ENCODE data around the gene B3GNT9.
"Not testable (repeated sequence)": the region's sequence is repeated elsewhere in the genome, so short reads cannot be mapped to it uniquely, and the experiment has no call there.

B3GNT9 gene

GRCh38 chr16:67149276-67150046 is 1.3 kb downstream of the B3GNT9 start:
- no peak for DNase-seq

DNA sequence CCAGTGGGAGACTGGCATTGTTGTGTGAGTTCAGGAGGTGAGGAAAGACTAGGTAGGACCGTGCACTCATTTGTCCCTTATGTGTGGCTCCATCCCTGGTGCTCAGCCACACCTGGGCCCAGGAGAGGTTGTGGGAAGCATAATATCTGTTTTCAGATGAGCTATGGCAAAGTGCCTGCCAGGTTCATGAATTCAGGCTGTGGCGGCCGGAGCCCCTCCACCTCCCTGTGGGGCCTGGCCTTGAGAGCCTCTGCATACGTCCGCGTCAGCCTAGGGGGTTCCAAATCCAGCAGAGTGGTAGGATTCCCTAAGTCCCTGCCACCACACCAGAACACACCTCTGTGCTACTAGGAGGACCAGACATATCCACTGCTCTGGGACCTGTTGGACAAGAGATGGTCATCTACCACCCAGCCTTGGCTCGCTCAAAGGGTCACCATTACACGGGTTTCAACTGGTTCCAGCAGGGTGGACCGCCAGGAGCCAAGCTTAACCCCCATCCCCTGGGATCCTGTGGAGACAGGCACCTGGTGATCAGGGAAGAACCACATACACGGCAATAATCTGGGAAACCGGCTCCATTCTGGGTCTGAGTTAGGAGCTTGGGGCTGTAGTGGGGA is 2.0 kb downstream of the B3GNT9 start:
- DNase-seq, result no peak

DNA sequence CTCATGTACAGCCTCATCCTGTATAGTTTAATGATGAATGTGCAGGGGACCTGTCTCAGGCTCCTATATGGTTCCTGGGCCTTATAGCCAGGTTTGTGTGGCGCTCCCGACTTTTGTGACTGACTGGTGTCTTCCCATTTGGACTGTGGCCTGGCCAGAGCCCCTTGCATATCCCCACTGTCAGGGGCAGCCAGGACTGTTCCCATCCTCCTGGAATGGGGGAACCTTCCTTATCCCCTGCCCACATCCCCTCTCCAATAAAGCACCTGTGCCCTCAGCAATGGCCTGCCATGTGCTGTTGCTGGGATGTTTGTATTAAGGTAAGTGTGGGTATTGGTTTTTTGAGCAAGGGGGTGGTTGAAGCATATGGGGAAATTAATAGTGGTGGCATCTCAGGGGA is 2.6 kb downstream of the B3GNT9 start:
- no peak for DNase-seq

GRCh38 chr16:67147437-67148140 is 3.2 kb downstream of the B3GNT9 start:
- no peak for DNase-seq

GRCh38 chr16:67146523-67147357 is 4.1 kb downstream of the B3GNT9 start:
- DNase-seq, result no peak

GRCh38 chr16:67145746-67146145 is 5.1 kb downstream of the B3GNT9 start:
- DNase-seq, result no peak

DNA sequence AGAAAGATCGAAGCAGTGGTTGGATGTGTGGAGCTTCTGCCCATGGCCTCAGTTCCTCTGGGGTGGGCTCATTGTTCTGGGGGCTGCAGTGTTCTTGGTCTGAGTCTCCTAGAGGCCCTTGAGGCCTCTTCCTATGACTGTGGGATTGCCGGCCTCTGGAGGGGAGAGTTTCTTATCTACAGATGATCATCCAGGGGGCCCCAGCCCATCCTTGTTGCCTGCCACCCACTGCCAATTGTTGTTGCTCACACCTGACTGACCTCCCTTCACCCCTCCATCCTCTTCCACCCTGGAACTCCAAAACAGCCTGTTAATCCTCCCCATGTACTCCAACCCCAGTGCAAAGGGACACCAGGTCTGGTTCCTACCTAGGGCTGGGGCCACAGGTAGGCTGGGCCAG is 5.9 kb downstream of the B3GNT9 start:
- no peak for DNase-seq

DNA sequence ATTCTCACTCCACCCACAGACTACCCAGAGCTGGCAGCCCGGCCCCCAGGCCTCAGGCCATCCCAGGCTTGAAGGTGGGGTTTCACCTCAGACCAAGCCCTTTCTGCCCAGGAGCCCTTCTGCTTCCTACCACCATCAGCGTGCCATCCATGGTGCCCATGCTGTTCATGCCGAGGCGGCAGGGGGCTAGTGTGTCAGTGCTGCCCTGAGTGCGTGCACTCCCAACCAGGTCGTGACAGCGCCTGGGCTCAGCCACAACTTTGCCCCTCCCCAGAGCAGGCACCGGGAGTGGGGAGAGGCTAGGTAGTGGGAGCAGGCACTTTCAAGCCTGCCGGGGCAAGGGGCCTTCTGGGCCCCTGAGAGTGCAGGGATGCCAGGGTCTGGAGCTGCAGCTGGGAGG is 8.5 kb downstream of the B3GNT9 start:
- DNase-seq, result no peak

GRCh38 chr16:67141391-67141790 is 9.4 kb downstream of the B3GNT9 start:
- no peak for DNase-seq

GRCh38 chr16:67137605-67138004 is 13.2 kb downstream of the B3GNT9 start:
- no peak for DNase-seq

GRCh38 chr16:67129422-67129821 is 21.4 kb downstream of the B3GNT9 start:
- DNase-seq, result no peak

GRCh38 chr16:67128887-67129286 is 21.9 kb downstream of the B3GNT9 start:
- DNase-seq, result no peak

GRCh38 chr16:67128417-67128816 is 22.4 kb downstream of the B3GNT9 start:
- no peak for DNase-seq

DNA sequence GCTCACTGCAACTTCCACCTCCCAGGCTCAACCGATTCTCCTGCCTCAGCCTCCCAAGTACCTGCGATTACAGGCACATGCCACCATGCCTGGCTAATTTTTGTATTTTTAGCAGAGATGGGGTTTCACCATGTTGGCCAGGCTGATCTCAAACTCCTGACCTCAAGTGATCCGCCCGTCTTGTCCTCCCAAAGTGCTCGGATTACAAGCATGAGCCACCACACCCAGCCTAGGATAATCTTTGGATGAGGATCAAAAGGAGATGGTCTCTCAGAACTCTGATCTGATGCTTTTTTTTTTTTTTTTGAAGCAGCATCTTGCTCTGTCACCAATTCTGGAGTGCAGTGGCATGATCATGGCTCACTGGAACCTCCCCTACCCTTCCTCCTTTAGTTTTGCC is 28.0 kb downstream of the B3GNT9 start:
- DNase-seq, result not testable (repeated sequence)

DNA sequence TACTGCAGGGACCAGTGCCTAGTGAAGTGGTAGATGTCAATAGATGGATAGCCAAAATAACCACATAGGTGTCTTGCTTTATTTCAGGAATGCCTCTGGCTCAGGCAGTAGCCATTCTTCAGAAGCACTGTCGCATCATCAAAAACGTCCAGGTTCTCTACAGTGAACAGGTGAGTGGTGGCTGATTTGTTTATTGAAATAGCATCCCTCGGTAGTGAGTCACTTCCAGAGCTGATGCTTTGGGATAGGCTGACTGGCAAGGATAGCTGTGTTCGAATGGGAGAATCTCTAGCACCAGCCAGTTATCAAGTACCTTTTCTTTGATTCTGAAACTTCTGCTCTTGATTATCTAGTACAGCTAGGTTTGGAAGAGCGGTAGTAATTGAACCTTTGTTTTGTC is 30.8 kb downstream of the B3GNT9 start:
- no peak for DNase-seq

GRCh38 chr16:67117716-67118115 is 33.1 kb downstream of the B3GNT9 start:
- DNase-seq, result no peak

- no peak for DNase-seq
Observed at GRCh38 chr16:67116388-67117311, 34.1 kb downstream of the B3GNT9 start.

DNA sequence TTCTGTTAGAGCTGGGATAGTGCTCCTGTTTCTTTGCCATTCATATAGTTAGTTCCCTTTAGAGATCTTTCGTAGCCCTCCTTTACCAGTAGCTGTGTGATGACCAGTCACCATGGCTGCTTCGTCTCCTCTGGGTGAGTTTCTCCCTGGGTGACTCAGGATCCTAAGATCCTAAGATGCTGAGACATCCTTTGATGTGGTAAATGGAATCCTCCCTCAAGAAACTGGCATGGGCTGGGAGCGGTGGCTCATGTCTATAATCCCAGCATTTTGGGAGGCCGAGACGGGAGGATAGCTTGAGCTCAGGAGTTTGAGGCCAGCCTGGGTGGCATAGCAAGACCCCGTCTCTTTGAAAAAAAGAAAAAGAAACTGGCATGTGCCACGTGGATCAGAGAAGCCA is 35.2 kb downstream of the B3GNT9 start:
- no peak for DNase-seq

GRCh38 chr16:67114793-67115192 is 36.0 kb downstream of the B3GNT9 start:
- DNase-seq, result no peak

DNA sequence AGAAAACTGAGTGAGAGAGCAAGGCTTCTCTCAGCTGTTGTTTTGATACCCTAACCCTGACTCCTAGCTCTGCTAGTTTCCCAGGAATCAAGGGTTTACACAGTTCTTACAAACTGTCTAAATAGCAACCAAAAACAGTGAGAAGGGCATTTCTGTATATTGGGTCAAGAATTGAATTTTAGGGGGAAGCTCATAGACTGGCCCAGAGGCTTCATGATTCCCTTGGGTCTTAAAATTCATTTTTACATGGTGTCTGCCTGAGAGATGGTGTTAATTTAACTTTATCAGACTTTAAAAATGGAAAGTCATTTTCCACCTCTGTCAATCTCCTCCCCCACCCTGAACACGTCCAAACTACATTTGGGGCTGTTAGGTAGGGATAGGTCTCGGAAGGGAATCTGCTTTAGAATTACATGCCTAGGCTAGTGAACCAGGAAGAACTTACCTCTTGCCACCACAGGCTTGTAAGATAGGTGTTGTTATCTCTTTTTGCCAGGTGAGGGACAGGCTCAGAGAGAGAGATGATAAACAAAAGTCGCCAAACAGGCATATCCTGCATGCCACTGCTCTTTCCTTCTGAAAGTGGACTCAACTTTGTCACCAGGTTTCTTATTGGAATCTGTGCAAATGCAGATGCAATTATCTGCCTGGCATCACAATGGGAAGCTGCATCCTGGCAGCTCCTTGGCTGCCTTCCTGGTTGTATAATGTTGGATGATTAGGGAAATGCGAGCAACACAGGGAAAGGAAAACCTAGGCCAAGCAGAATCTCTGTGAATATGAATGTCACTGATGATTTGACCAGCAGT is 38.0 kb downstream of the B3GNT9 start:
- no peak for DNase-seq

DNA sequence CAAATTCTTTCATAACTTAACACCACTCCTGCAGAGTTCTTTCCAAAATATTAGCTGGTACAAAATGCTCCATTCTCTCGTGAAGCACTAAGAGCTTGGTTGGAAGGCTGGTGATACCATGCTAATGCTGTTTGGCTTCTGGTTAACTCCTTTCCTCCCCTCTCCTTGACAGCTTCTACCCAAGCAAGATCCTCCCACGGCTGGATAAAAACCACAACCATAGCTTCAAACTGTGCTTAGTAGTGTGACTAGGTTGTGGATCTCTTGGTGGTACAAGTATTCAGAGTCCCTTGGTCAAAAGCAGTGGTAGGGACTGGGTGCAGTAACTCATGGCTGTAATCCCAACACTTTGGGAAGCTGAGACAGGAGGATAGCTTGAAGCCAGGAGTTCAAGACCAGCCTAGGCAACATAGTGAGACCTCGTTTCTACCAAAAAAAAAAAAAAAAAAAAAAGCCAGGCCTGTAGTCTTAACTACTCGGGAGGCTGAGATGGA is 38.8 kb downstream of the B3GNT9 start:
- no peak for DNase-seq

All from activated T-cell treated with anti-CD3 and anti-CD28 coated beads for 4 hours (primary cell).